ENCODE results near the gene SEC14L5.

SEC14L5 gene

DNA sequence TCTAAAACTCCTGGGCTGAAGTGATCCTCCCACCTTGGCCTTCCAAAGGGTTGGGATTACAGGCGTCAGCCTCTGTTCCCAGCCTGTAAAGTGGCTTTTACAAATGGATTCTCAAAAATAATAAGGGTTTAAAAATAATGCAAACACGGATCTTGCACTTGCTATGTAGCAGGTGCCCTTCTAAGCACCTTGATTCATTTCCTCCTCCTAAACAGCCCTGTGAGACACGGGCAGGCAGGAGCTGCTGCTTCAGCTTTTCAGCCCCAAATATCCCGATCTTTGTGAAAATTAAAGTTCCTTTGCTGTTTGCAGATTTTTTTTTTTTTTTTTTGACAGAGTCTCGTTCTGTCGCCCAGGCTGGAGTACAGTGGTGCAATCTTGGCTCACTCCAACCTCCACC lies 43.9 kb downstream of the SEC14L5 start:
- no peaks in the 10 kb centered on the region for H3K79me2 ChIP-seq (ENCODE audit: low read length)
- TF ChIP-seq, protein P1, sequence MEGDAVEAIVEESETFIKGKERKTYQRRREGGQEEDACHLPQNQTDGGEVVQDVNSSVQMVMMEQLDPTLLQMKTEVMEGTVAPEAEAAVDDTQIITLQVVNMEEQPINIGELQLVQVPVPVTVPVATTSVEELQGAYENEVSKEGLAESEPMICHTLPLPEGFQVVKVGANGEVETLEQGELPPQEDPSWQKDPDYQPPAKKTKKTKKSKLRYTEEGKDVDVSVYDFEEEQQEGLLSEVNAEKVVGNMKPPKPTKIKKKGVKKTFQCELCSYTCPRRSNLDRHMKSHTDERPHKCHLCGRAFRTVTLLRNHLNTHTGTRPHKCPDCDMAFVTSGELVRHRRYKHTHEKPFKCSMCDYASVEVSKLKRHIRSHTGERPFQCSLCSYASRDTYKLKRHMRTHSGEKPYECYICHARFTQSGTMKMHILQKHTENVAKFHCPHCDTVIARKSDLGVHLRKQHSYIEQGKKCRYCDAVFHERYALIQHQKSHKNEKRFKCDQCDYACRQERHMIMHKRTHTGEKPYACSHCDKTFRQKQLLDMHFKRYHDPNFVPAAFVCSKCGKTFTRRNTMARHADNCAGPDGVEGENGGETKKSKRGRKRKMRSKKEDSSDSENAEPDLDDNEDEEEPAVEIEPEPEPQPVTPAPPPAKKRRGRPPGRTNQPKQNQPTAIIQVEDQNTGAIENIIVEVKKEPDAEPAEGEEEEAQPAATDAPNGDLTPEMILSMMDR (IDR thresholded peaks at IDR 0.05; ENCODE audit: low read depth, low read length), result no peak
- no peak for TF ChIP-seq EZH2phosphoT487 (IDR thresholded peaks at IDR 0.05; ENCODE audit: low read depth)
- H3K4me3 ChIP-seq (ENCODE audit: low read length), result no peak overlapping the region
- H2AFZ ChIP-seq (ENCODE audit: low read depth, low read length), result no peak overlapping the region
- 0 out of 2 replicates have a peak, but pooled peaks cover 19% of the 10 kb centered on the region for H3K27me3 ChIP-seq (ENCODE audit: low read depth, low read length)
- no peaks in the 10 kb centered on the region for H3K4me1 ChIP-seq (ENCODE audit: low read length)
- no peak overlapping the region for H3K4me2 ChIP-seq (ENCODE audit: low read length)
- H4K20me1 ChIP-seq (ENCODE audit: insufficient read depth, low read length), result no peaks in the 10 kb centered on the region
- H3K36me3 ChIP-seq (replicated peaks; ENCODE audit: low read depth, low read length), result no peaks in the 10 kb centered on the region
- H3K9ac ChIP-seq (ENCODE audit: low read length), result no peak overlapping the region
- no peak overlapping the region for H3K27ac ChIP-seq (ENCODE audit: low read length)
- no peaks in the 10 kb centered on the region for H3K9me3 ChIP-seq (ENCODE audit: insufficient read depth, low read length)

DNA sequence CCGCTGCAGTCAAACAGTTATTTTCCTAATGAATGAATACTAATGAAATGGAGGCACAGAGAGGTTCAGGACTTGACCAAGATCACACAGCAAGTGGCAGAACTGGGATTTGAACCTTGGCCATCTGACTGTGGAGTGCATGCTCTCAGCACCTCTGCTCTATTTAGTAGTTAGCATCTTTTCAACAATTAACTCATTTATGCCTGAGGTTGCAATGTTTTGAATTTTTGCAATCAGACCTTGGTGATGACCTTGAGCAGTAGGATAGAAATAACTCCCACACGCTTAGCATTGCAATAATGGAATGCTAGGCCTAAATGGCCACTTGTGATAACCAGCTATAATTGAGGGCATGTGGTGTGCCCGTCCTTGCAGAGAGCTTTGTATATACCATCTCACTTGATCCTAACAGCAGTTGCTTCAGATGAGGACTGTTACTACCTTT lies 44.6 kb downstream of the SEC14L5 start:
- Histone ChIP-seq H2AFZ (ENCODE audit: low read depth, low read length) (no peak overlapping the region), H3K36me3 (replicated peaks; ENCODE audit: low read depth, low read length) (no peaks in the 10 kb centered on the region), H4K20me1 (ENCODE audit: insufficient read depth, low read length) (no peaks in the 10 kb centered on the region), H3K27me3 (ENCODE audit: low read depth, low read length) (0 out of 2 replicates have a peak, but pooled peaks cover 15% of the 10 kb centered on the region), H3K9me3 (ENCODE audit: insufficient read depth, low read length) (no peaks in the 10 kb centered on the region), H3K4me2 (ENCODE audit: low read length) (no peak overlapping the region), H3K4me3 (ENCODE audit: low read length) (no peak overlapping the region), H3K79me2 (ENCODE audit: low read length) (no peaks in the 10 kb centered on the region), H3K27ac (ENCODE audit: low read length) (no peak overlapping the region), H3K9ac (ENCODE audit: low read length) (no peak overlapping the region), H3K4me1 (ENCODE audit: low read length) (no peaks in the 10 kb centered on the region)
- TF ChIP-seq, protein P1 (IDR thresholded peaks at IDR 0.05; ENCODE audit: low read depth, low read length), result no peak
- no peak for TF ChIP-seq EZH2phosphoT487 (IDR thresholded peaks at IDR 0.05; ENCODE audit: low read depth)

DNA sequence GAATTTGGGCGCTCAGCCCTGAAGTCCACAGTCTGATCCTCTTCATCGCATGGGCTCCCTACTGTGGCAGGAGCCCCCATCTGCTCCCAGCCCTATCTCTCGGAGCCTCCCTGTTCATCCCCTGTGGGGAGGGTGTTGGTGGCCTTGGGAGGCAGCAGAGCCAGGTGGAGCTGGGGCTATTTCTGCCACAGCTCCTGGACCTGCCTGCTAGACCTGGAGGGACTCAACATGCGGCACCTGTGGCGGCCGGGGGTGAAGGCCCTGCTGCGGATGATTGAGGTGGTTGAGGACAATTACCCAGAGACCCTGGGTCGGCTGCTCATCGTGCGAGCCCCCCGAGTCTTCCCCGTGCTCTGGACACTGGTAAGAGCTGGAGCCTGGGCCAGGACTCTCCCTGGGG lies 45.1 kb downstream of the SEC14L5 start:
- H3K4me3 ChIP-seq (ENCODE audit: low read length), result no peak overlapping the region
- no peak overlapping the region for H3K27ac ChIP-seq (ENCODE audit: low read length)
- H3K4me1 ChIP-seq (ENCODE audit: low read length), result no peaks in the 10 kb centered on the region
- 0 out of 2 replicates have a peak, but pooled peaks cover 15% of the 10 kb centered on the region for H3K27me3 ChIP-seq (ENCODE audit: low read depth, low read length)
- no peaks in the 10 kb centered on the region for H4K20me1 ChIP-seq (ENCODE audit: insufficient read depth, low read length)
- no peaks in the 10 kb centered on the region for H3K36me3 ChIP-seq (replicated peaks; ENCODE audit: low read depth, low read length)
- H3K4me2 ChIP-seq (ENCODE audit: low read length), result no peak overlapping the region
- TF ChIP-seq, protein P1 (IDR thresholded peaks at IDR 0.05; ENCODE audit: low read depth, low read length), result no peak
- TF ChIP-seq EZH2phosphoT487 (IDR thresholded peaks at IDR 0.05; ENCODE audit: low read depth), result no peak
- no peaks in the 10 kb centered on the region for H3K9me3 ChIP-seq (ENCODE audit: insufficient read depth, low read length)
- H3K79me2 ChIP-seq (ENCODE audit: low read length), result no peaks in the 10 kb centered on the region
- H3K9ac ChIP-seq (ENCODE audit: low read length), result no peak overlapping the region
- no peak overlapping the region for H2AFZ ChIP-seq (ENCODE audit: low read depth, low read length)

DNA sequence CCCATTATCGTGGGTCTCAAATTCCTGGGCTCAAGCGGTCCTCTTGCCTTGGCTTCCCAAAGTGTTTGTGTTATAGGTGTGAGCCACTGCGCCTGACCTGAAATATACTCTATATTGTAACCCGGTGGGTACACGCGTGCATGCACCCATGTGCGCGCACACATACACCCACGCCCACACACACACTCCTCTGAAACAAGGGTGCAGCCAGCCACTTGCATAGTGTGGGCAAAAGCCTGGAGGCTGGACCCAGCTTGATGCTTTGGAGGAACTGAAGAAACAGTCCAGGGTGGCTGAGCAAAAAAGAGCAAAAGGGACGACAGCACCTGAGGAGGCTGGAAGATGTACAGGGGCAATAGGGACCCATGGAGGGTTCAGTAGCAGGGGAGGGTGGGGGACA lies 45.7 kb downstream of the SEC14L5 start:
- Histone ChIP-seq H3K27ac (ENCODE audit: low read length) (no peak overlapping the region), H3K4me2 (ENCODE audit: low read length) (no peak overlapping the region), H3K9me3 (ENCODE audit: insufficient read depth, low read length) (no peaks in the 10 kb centered on the region), H3K4me3 (ENCODE audit: low read length) (no peak overlapping the region), H4K20me1 (ENCODE audit: insufficient read depth, low read length) (no peaks in the 10 kb centered on the region), H3K36me3 (replicated peaks; ENCODE audit: low read depth, low read length) (no peaks in the 10 kb centered on the region), H3K79me2 (ENCODE audit: low read length) (no peaks in the 10 kb centered on the region), H3K27me3 (ENCODE audit: low read depth, low read length) (0 out of 2 replicates have a peak, but pooled peaks cover 15% of the 10 kb centered on the region), H3K9ac (ENCODE audit: low read length) (no peak overlapping the region), H2AFZ (ENCODE audit: low read depth, low read length) (no peak overlapping the region), H3K4me1 (ENCODE audit: low read length) (no peaks in the 10 kb centered on the region)
- TF ChIP-seq, protein P1 (IDR thresholded peaks at IDR 0.05; ENCODE audit: low read depth, low read length), result no peak
- no peak for TF ChIP-seq EZH2phosphoT487 (IDR thresholded peaks at IDR 0.05; ENCODE audit: low read depth)

All from OCI-LY3 (cell line).